Heart right ventricle (tissue), 16 donors: ENCODE results near the gene FGFR4. TPM values are rescaled to one million over a fixed set of nuclear protein-coding genes. Genes with fewer than 3 reads are reported as not detected.

Source experiments
- ATAC-seq, 8 donors: fragments of 200-7000 bp; cut with Tn5 transposase; one replicate each; pipeline ENCODE4 v1.9.1; 2020; ENCODE audit warnings: mild to moderate bottlenecking in 8 of 8, moderate library complexity in 8 of 8, moderate number of reproducible peaks in 1 of 8
- DNase-seq, 2 donors: peaks; one replicate each; pipeline ENCODE4 v3.0.0-alpha.2; 2020
- H3K27ac ChIP-seq, 10 donors: fragments of 200-600 bp; sonication (generic) in 2 of 10; one replicate each; pipeline versions ENCODE4 v1.5.0 to v1.8.0; 2020 to 2022; ENCODE audit warnings: mild to moderate bottlenecking in 3 of 10
- H3K27me3 ChIP-seq, 7 donors: fragments of 200-600 bp; one replicate each; pipeline ENCODE4 v1.8.0; 2021 to 2022; ENCODE audit warnings: mild to moderate bottlenecking in 2 of 7
- H3K36me3 ChIP-seq, 9 donors: fragments of 200-600 bp; sonication (generic) in 1 of 9; one replicate each; pipeline versions ENCODE4 v1.5.0 to v1.8.0; 2020 to 2022; ENCODE audit warnings: mild to moderate bottlenecking in 2 of 9
- H3K4me1 ChIP-seq, 9 donors: fragments of 200-600 bp; sonication (generic) in 1 of 9; one replicate each; pipeline versions ENCODE4 v1.5.0 to v1.8.0; 2020 to 2022; ENCODE audit warnings: mild to moderate bottlenecking in 4 of 9
- H3K4me3 ChIP-seq, 10 donors: fragments of 200-600 bp; sonication (generic) in 2 of 10; one replicate each; pipeline versions ENCODE4 v1.5.0 to v1.8.0; 2020 to 2022; ENCODE audit warnings: mild to moderate bottlenecking in 7 of 10, moderate library complexity in 2 of 10
- H3K9me3 ChIP-seq, 11 donors: fragments of 200-600 bp in 10 of 11; sonication (generic) in 2 of 11; one replicate each; pipeline versions ENCODE4 v1.5.0 to v1.8.0; 2013 to 2022; ENCODE audit warnings: mild to moderate bottlenecking in 2 of 11, control low read depth in 1 of 11, moderate library complexity in 1 of 11
- WGBS, 2 donors: extraction: QIAGEN DNeasy Blood & Tissue Kit; methylation state at CpG; one replicate each; pipeline ENCODE4 v1.1.7; 2013; ENCODE audit warnings: inconsistent platforms in 1 of 2; 5-methylcytosine and 5-hydroxymethylcytosine counted together
- intact Hi-C, 10 donors: fragments of 100-400 bp; cut with DNase I; formaldehyde crosslinking; loops; one replicate each; pipeline versions ENCODE4 v1.11.1 to v1.14.2; 2022
- polyA plus RNA-seq, 2 donors: library from polyadenylated mRNA; stranded (reverse); fragments of 200-250 nt; gene quantifications; one replicate each; pipeline ENCODE4 v1.2.3, GENCODE V29; 2013
- total RNA-seq, 10 donors: library from RNA; stranded (reverse); fragmentation: NEBNext Ultra II Directional in 3 of 10; extraction: Animal tissue kit (Norgen Biotek cat#: 25700) in 3 of 10; gene quantifications; one replicate each; pipeline versions ENCODE4 v1.2.1 to v1.2.4, GENCODE V29; 2021 to 2023
- TF ChIP-seq, protein P1 (sequence below), 9 donors: fragments of 200-600 bp; sonication (generic) in 2 of 9; IDR thresholded peaks; one replicate each; pipeline versions ENCODE4 v1.5.0 to v1.8.0; 2021 to 2022; ENCODE audit warnings: antibody characterized with exemption in 9 of 9, mild to moderate bottlenecking in 5 of 9, moderate library complexity in 1 of 9
- donor health status: Arrhythmogenic right ventricular cardiomyopathy.
- donor health status: ischemic (EF 13 %, LVEDD 7.1; RV severe dilation, severe dysfunction).
- donor health status: healthy with polysubstance abuse.
- donor health status: DM: no; HTN: yes; CAD: no.
- donor health status: DM: no; HTN: no; CAD: no.
- donor health status: ischemic (EF 25% LVEDD 6.9; RV normal size, moderate dysfunction).
- donor health status: ischemic (EF 25% LVEDD 5.7; RV mildly dilated, moderate dysfunction).
- donor health status: healthy.
- donor health status: DM: yes; HTN: yes; CAD: no.
- donor health status: Ischemic cardiomyopathy.
- donor health status: ischemic (EF 35%, LVEDD 5.7; RV mildly dilated, moderate dysfunction).
- donor health status: nonischemic (EF 11% LVEDD 7.7; RV severe dilation, severe dysfunction).
- donor health status: DM: yes; HTN: yes; CAD: no.
- donor health status: PGD.
- donor health status: ischemic (EF 29% LVEDD 5.4; RV normal size, mild dysfunction).
- donor health status: nonischemic (EF 23%, LVEDD 6.1; RV moderate dilation, normal function).

FGFR4 gene
- total and polyA plus RNA-seq, 12 donors, result 0.25 to 2.7 (median 0.53) TPM; not detected in 1

DNA sequence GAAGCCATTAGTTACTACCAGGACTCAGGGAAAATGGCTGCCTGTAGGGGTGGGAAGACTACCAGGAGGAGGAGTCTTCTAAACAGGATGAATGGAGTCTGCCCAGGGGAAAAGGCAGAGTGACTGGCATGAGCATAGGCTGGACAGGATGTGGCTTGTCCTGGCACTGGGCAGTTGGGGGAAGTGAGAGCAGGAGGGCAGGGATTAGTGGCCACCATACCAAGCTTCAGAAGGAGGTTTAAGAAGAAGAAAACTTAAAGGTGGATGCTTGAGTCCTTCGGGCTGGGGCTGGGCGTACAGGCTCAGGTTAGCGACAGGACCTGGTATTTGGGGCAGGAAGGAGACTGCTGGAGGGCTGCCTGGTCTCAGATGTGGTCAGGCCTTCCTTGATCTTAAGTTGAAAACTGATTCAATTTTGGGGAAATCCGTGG lies 41.9 kb downstream of the FGFR4 start:
- intact Hi-C loops, result loop anchor here in 1 of 10 donors (10.0 kb wide), 1 partner anchor 106 kb away; no protein-coding TSS in a partner anchor
- WGBS, 2 donors, result 70 to 74% methylated on average over 4 of the region's 4 CpGs
- TF ChIP-seq, protein P1, sequence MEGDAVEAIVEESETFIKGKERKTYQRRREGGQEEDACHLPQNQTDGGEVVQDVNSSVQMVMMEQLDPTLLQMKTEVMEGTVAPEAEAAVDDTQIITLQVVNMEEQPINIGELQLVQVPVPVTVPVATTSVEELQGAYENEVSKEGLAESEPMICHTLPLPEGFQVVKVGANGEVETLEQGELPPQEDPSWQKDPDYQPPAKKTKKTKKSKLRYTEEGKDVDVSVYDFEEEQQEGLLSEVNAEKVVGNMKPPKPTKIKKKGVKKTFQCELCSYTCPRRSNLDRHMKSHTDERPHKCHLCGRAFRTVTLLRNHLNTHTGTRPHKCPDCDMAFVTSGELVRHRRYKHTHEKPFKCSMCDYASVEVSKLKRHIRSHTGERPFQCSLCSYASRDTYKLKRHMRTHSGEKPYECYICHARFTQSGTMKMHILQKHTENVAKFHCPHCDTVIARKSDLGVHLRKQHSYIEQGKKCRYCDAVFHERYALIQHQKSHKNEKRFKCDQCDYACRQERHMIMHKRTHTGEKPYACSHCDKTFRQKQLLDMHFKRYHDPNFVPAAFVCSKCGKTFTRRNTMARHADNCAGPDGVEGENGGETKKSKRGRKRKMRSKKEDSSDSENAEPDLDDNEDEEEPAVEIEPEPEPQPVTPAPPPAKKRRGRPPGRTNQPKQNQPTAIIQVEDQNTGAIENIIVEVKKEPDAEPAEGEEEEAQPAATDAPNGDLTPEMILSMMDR (IDR thresholded peaks at IDR 0.05), result no peak
- Histone ChIP-seq H3K27me3 (no peaks in the 10 kb centered on the region), H3K4me3 (no peak overlapping the region), H3K9me3 (no peaks in the 10 kb centered on the region), H3K36me3 (no peaks in the 10 kb centered on the region), H3K4me1 (peaks cover 0 to 32% (median 5%) of the 10 kb centered on the region in 9 donors), H3K27ac (peak overlapping the region in 4 of 10 donors; percentile 10 to 58 (median 38))
- ATAC-seq (no peak), DNase-seq (no peak)

DNA sequence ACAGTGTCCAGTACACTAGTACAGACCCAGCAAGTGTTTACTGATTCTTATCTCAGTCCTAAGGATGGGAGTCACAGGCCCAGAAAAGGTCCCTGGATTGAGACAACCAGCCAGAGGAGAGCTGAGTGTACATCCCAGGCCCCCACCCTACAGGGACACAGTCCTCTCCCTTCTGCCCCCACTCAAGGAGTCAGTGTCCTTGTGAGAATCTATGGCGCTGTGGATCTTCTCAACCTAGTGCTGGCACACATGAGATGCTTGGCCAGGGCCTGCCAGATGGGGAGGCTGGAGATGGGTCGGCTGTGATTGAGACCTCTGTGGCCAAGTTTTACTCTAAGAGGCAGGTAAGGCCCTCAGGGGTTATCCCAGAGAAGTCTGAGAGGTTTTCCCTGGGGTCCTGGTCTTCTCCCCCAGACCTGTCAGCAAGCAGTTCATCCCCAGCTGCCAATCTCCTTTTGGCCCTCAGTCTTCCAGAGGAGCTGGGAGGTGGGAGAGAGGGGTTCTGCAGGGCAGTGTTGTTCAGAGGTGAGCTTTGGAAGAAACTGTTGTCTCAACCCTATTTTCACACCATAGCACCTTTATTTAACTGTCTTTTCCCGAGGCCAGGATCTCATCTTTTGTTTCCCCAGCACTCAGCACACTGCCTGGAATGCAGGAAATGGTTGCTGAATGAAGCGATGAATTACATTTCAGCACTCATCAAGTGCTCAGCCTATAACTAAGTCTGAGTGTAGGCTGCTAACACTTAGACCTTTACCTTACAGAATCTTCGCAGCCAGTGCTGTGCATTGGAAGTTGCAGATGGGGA lies 43.7 kb downstream of the FGFR4 start:
- H3K4me1 ChIP-seq, result peaks cover 8 to 42% (median 17%) of the 10 kb centered on the region in 9 donors
- no peak overlapping the region for H3K4me3 ChIP-seq
- H3K27me3 ChIP-seq, result no peaks in the 10 kb centered on the region
- DNase-seq (no peak), ATAC-seq (no peak)
- 68 to 74% methylated on average over 5 of the region's 5 CpGs for WGBS, 2 donors
- peaks cover 0 to 5% (median 3%) of the 10 kb centered on the region in 9 donors for H3K36me3 ChIP-seq
- intact Hi-C loops, result loop anchor here in 1 of 10 donors (5.0 kb wide), 1 partner anchor 222 kb away; the partner anchor contains the start of gene LMAN2
- TF ChIP-seq, protein P1 (IDR thresholded peaks at IDR 0.05), result no peak
- no peak overlapping the region for H3K27ac ChIP-seq
- no peaks in the 10 kb centered on the region for H3K9me3 ChIP-seq

DNA sequence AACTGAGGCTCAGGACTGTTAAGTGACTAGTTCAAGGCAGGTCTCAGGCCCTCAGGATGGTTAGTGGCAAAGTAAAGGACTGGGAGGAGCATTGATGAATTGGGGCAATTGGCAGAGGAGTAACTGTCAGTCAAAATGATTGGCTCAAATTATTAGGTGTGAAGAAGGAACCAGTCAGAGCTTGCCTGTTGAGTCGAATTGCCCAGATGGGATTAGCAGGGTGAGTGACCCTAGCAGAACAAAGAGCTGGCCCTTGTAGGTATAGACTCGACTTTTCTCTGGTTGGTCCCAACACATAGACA lies 44.3 kb downstream of the FGFR4 start:
- WGBS, 2 donors, result 76 to 81% methylated on average over 2 of the region's 2 CpGs
- TF ChIP-seq, protein P1 (IDR thresholded peaks at IDR 0.05), result no peak
- ATAC-seq, result no peak

GRCh38 chr5:177131352-177132135 lies 44.8 kb downstream of the FGFR4 start:
- 81 to 88% methylated on average over 31 of the region's 31 CpGs for WGBS, 2 donors
- Histone ChIP-seq H3K36me3 (peaks cover 0 to 17% (median 9%) of the 10 kb centered on the region in 9 donors), H3K9me3 (no peaks in the 10 kb centered on the region), H3K27ac (peak overlapping the region in 8 of 10 donors; percentile 86 to 98 (median 94)), H3K27me3 (no peaks in the 10 kb centered on the region), H3K4me1 (peaks cover 19 to 53% (median 28%) of the 10 kb centered on the region in 9 donors), H3K4me3 (peak overlapping the region in 6 of 10 donors; percentile 65 to 90 (median 83))
- DNase-seq (no peak), ATAC-seq (no peak)
- TF ChIP-seq, protein P1 (IDR thresholded peaks at IDR 0.05), result no peak
- intact Hi-C loops, result loop anchor here in 1 of 10 donors (5.0 kb wide), 1 partner anchor 221 kb away; the partner anchor contains the start of gene LMAN2

More for the DNA sequence above, 44.3 kb downstream of the FGFR4 start:
- Histone ChIP-seq H3K9me3 (no peaks in the 10 kb centered on the region), H3K27ac (no peak overlapping the region), H3K36me3 (peaks cover 0 to 11% (median 8%) of the 10 kb centered on the region in 9 donors), H3K4me1 (peaks cover 13 to 47% (median 22%) of the 10 kb centered on the region in 9 donors), H3K4me3 (no peak overlapping the region), H3K27me3 (no peaks in the 10 kb centered on the region)
- DNase-seq, result no peak
- intact Hi-C loops, result loop anchor here in 1 of 10 donors (5.0 kb wide), 1 partner anchor 221 kb away; the partner anchor contains the start of gene LMAN2
